HepG2 (cell line): ENCODE results near the gene NPHP4. TPM values are rescaled to one million over a fixed set of nuclear protein-coding genes. Genes with fewer than 3 reads are reported as not detected.

Experiments
- ATAC-seq: fragments of 200-7000 bp; cut with Tn5 transposase; 3 replicates; pipeline ENCODE4 v1.9.1; 2020; ENCODE audit warnings: mild to moderate bottlenecking, moderate library complexity
- BruUV-seq: library from RNA; stranded (reverse); fragments of 400-500 nt; replicated peaks from 2 replicates; lab custom pipeline; 2021; lab: Mats Ljungman, UMichigan
- CTCF ChIA-PET: fragments of 300-600 bp; formaldehyde crosslinking; extraction: SDS; loops from one replicate; lab custom pipeline; 2021; ENCODE audit warnings: low total read pairs, inconsistent platforms, low intra/inter-chr PET ratio; lab: Yijun Ruan, JAX
- POLR2A ChIA-PET: fragments of 350-600 bp; sonication (Branson Sonifier 250); formaldehyde crosslinking; loops from one replicate; lab custom pipeline; 2020; ENCODE audit warnings: antibody characterized with exemption, inconsistent platforms; lab: Yijun Ruan, JAX
- DNase-seq: peaks from one replicate; pipeline ENCODE4 v3.0.0-alpha.2; 2015; ENCODE audit warnings: low spot score
- FAIRE-seq: peaks from 3 replicates; lab custom pipeline; 2011; peaks lifted over from hg19 to GRCh38; lab: Jason Lieb, UNC
- H2AFZ ChIP-seq: one replicate; pipeline ENCODE4 v1.6.1; 2011; ENCODE audit warnings: low read length, inconsistent platforms
- H3K27ac ChIP-seq: fragments of 300-600 bp; 3 replicates; pipeline ENCODE4 v1.8.0; 2011; ENCODE audit warnings: mixed run types, mild to moderate bottlenecking, mixed read lengths, low read length, inconsistent platforms; ENCODE audit not compliant: insufficient read depth; ENCODE audit errors: extremely low read length
- H3K27me3 ChIP-seq, 2 experiments: fragments of 200-600 bp in 1 of 2; 2 replicates in 1 of 2; 3 replicates in 1 of 2; pipeline versions ENCODE4 v1.6.0 to v1.8.0; 2011; ENCODE audit warnings: low read length in 2 of 2, mild to moderate bottlenecking in 2 of 2, moderate library complexity in 2 of 2, inconsistent platforms in 1 of 2; ENCODE audit not compliant: insufficient read depth in 2 of 2, control insufficient read depth in 1 of 2
- H3K36me3 ChIP-seq, 2 experiments: fragments of 200-600 bp in 1 of 2; replicated peaks in 1 of 2; 2 replicates in 1 of 2; 3 replicates in 1 of 2; pipeline versions ENCODE4 v1.5.1 to v1.8.0; 2011; ENCODE audit warnings: low read length in 2 of 2, inconsistent platforms in 1 of 2; ENCODE audit not compliant: insufficient read depth in 2 of 2, control insufficient read depth in 1 of 2
- H3K4me1 ChIP-seq: 2 replicates; pipeline ENCODE4 v1.5.1; 2012; ENCODE audit warnings: low read length, inconsistent platforms; ENCODE audit not compliant: insufficient read depth
- H3K4me2 ChIP-seq: 2 replicates; pipeline ENCODE4 v1.6.0; 2011; ENCODE audit warnings: low read depth, low read length, inconsistent platforms
- H3K4me3 ChIP-seq, 3 experiments: fragments of 200-600 bp in 1 of 3; sonication (generic), shearing (Covaris generic) in 1 of 3; replicated peaks in 1 of 3; 2 replicates each; pipeline ENCODE4 v1.5.1; 2011 to 2016; ENCODE audit warnings: low read length in 3 of 3, inconsistent platforms in 2 of 3, low read depth in 2 of 3, mild to moderate bottlenecking in 2 of 3, control low read depth in 1 of 3, mixed read lengths in 1 of 3; ENCODE audit not compliant: insufficient read depth in 1 of 3
- H3K79me2 ChIP-seq: one replicate; pipeline ENCODE4 v1.6.1; 2011; ENCODE audit warnings: low read length, inconsistent platforms; ENCODE audit not compliant: insufficient read depth
- H3K9ac ChIP-seq: 2 replicates; pipeline ENCODE4 v1.6.0; 2011; ENCODE audit warnings: mild to moderate bottlenecking, low read depth, low read length, inconsistent platforms; ENCODE audit not compliant: insufficient read depth
- H3K9me3 ChIP-seq: 2 replicates; pipeline ENCODE4 v1.5.1; 2012; ENCODE audit warnings: mild to moderate bottlenecking, low read length
- H4K20me1 ChIP-seq: 2 replicates; pipeline ENCODE4 v1.6.0; 2011; ENCODE audit warnings: inconsistent platforms, mild to moderate bottlenecking, low read length, moderate library complexity; ENCODE audit not compliant: insufficient read depth
- CHD4 ChIP-seq: fragments of 200-600 bp; sonication (generic); IDR thresholded peaks from 2 replicates; pipeline ENCODE4 v1.7.0; 2017; ENCODE audit warnings: mild to moderate bottlenecking, low read length, borderline replicate concordance
- FOXJ3 ChIP-seq: sonication (generic); formaldehyde crosslinking; IDR thresholded peaks from 2 replicates; pipeline ENCODE4 v1.4.0; 2020; ENCODE audit warnings: missing genetic modification reagents, mild to moderate bottlenecking, borderline replicate concordance
- HNF1B ChIP-seq: sonication (generic); formaldehyde crosslinking; IDR thresholded peaks from 2 replicates; pipeline ENCODE4 v1.5.1; 2020; ENCODE audit warnings: mild to moderate bottlenecking, moderate library complexity, missing genetic modification reagents
- MATR3 ChIP-seq: sonication (generic); formaldehyde crosslinking; IDR thresholded peaks from 2 replicates; pipeline ENCODE4 v1.4.0; 2020; ENCODE audit warnings: missing genetic modification reagents
- MLX ChIP-seq: IDR thresholded peaks from 2 replicates; pipeline ENCODE4 v1.6.1; 2016
- NFE2L2 ChIP-seq: fragments of 150-350 bp; IDR thresholded peaks from 2 replicates; pipeline ENCODE4 v1.6.1; 2014; ENCODE audit warnings: low read length
- ZNF180 ChIP-seq: sonication (generic); formaldehyde crosslinking; IDR thresholded peaks from 2 replicates; pipeline ENCODE4 v1.4.0; 2020; ENCODE audit warnings: low read depth, missing genetic modification reagents, borderline replicate concordance
- ZNF207 ChIP-seq: fragments of 450-650 bp; IDR thresholded peaks from 2 replicates; pipeline ENCODE4 v1.6.1; 2016; ENCODE audit warnings: antibody characterized with exemption, borderline replicate concordance
- ZNF335 ChIP-seq: sonication (generic); formaldehyde crosslinking; IDR thresholded peaks from 2 replicates; pipeline ENCODE4 v1.4.0; 2020; ENCODE audit warnings: missing genetic modification reagents
- ZNF44 ChIP-seq: sonication (generic); formaldehyde crosslinking; IDR thresholded peaks from 2 replicates; pipeline ENCODE4 v1.5.1; 2020; ENCODE audit warnings: mild to moderate bottlenecking, missing genetic modification reagents
- ZNF546 ChIP-seq: sonication (generic); formaldehyde crosslinking; conservative IDR thresholded peaks from 2 replicates; pipeline ENCODE4 v1.8.1; 2023; ENCODE audit warnings: mild to moderate bottlenecking, missing genetic modification reagents
- ZNF709 ChIP-seq: sonication (generic); formaldehyde crosslinking; IDR thresholded peaks from 2 replicates; pipeline ENCODE4 v1.5.0; 2020; ENCODE audit warnings: mild to moderate bottlenecking, missing genetic modification reagents
- ZNF850 ChIP-seq: sonication (generic); formaldehyde crosslinking; conservative IDR thresholded peaks from 2 replicates; pipeline ENCODE4 v1.9.0; 2021; ENCODE audit warnings: mild to moderate bottlenecking, missing genetic modification reagents
- WGBS: methylation state at CpG from one replicate; pipeline ENCODE4 v1.1.6; 2017; ENCODE audit warnings: low lambda C conversion rate; 5-methylcytosine and 5-hydroxymethylcytosine counted together
- in situ Hi-C: cut with HindIII; loops from 2 replicates; pipeline ENCODE4 v1.10.0; 2017; ENCODE audit warnings: low pct_unique_long_range_greater_than_20kb; ENCODE audit not compliant: extremely low pct_ligation_motif_present
- intact Hi-C: fragments of 100-400 bp; cut with micrococcal nuclease; formaldehyde crosslinking; loops from one replicate; pipeline ENCODE4 v1.10.0; 2022; ENCODE audit not compliant: unreplicated experiment
- polyA plus RNA-seq, 8 experiments: library from polyadenylated mRNA; depleted of rRNA in 3 of 8; stranded (reverse) in 7 of 8; unstranded in 1 of 8; fragments of >200 nt; fragmentation: Illumina TruSeq in 4 of 8; extraction: Trizol in 4 of 8; gene quantifications; 2 replicates each; pipeline versions ENCODE4 v1.2.1 to v1.2.3, GENCODE V29; 2011 to 2016; ENCODE audit warnings: low read depth in 4 of 8, missing spikeins in 1 of 8, mixed read lengths in 1 of 8; ENCODE audit not compliant: insufficient read depth in 1 of 8
- total RNA-seq, 5 experiments: library from RNA; depleted of rRNA; stranded (reverse); fragments of >200 nt; fragmentation: Illumina TruSeq; extraction: Trizol; gene quantifications; 2 replicates each; pipeline ENCODE4 v1.2.3, GENCODE V29; 2016; ENCODE audit warnings: low read depth in 1 of 5

NPHP4 gene
- total and polyA plus RNA-seq, 2 of the 13 experiments (the other 11 are each of a cell fraction or from before 2014, with no cell fraction given): 4.4 to 6.8 TPM

- TF ChIP-seq ZNF709: no peak
- no peak for TF ChIP-seq ZNF546 (CRISPR knock-in tag)
- no peak for TF ChIP-seq ZNF44 (CRISPR knock-in tag)
- no peak for TF ChIP-seq HNF1B (CRISPR knock-in tag)
- TF ChIP-seq ZNF850: no peak
- TF ChIP-seq ZNF180 (CRISPR knock-in tag): no peak
- no peak for TF ChIP-seq ZNF207
- TF ChIP-seq, all 625 proteins: peak for 0
Measured at GRCh38 chr1:5864256-5864655, 128.0 kb downstream of the NPHP4 start (continued).

- H3K4me2 ChIP-seq: no peak overlapping the region
- FAIRE-seq: no peak
- H3K9ac ChIP-seq: no peak overlapping the region
- no peak overlapping the region for H3K4me3 ChIP-seq
- no peak overlapping the region for H2AFZ ChIP-seq
- ChIA-PET POLR2A (no interaction called here), CTCF (no interaction called here)
- no peak overlapping the region for H3K27ac ChIP-seq
- no peaks in the 10 kb centered on the region for H3K79me2 ChIP-seq
- no peak for ATAC-seq
- no peaks in the 10 kb centered on the region for H3K27me3 ChIP-seq
- WGBS: 95% methylated on average over 17 of the region's 17 CpGs
- no peaks in the 10 kb centered on the region for H4K20me1 ChIP-seq
- no peak for DNase-seq
- no peaks in the 10 kb centered on the region for H3K4me1 ChIP-seq
- H3K36me3 ChIP-seq: peaks cover 6 to 18% of the 10 kb centered on the region in 2 experiments; a peak in 3 of 5 replicates
- BruUV-seq: TSS peak; percentile 36
- intact Hi-C loops: no loop called here
- TF ChIP-seq CHD4 (no peak), ZNF335 (CRISPR knock-in tag) (no peak), NFE2L2 (no peak), MLX (CRISPR knock-in tag) (no peak), MATR3 (no peak), FOXJ3 (CRISPR knock-in tag) (no peak)
- TF ChIP-seq, all 625 proteins: peak for 0
- in situ Hi-C loops: no loop called here
- H3K9me3 ChIP-seq: no peaks in the 10 kb centered on the region
Measured at GRCh38 chr1:5863238-5863637, 129.0 kb downstream of the NPHP4 start.
